Activated CD8-positive, alpha-beta memory T cell treated with anti-CD3 and anti-CD28 coated beads, Interleukin-2, amount 10 ng/mL, durations not matched to agents 7 days and 5 days (primary cell): ENCODE measurements around the gene ZFHX3. TPM values are rescaled to one million over a fixed set of nuclear protein-coding genes. Genes with fewer than 3 reads are reported as not detected.

ENCODE experiments used
- ATAC-seq: fragments of 150-1000 bp; cut with Tn5 transposase; one replicate; pipeline ENCODE4 v1.10.0; 2021; ENCODE audit warnings: moderate library complexity
- CTCF ChIA-PET: fragments of 350-600 bp; sonication (Branson Sonifier 250); formaldehyde crosslinking; loops from one replicate; lab custom pipeline; 2021; ENCODE audit warnings: antibody characterized with exemption; lab: Charles Lee
- DNase-seq: peaks from one replicate; pipeline ENCODE4 v3.0.0-alpha.2; 2020
- H3K27ac Mint-ChIP-seq: one replicate; pipeline ENCODE4 v1.8.0; 2021; ENCODE audit warnings: mild to moderate bottlenecking, mixed read lengths
- H3K27me3 Mint-ChIP-seq: one replicate; pipeline ENCODE4 v1.8.0; 2021; ENCODE audit warnings: mixed read lengths
- H3K36me3 Mint-ChIP-seq: one replicate; pipeline ENCODE4 v1.8.0; 2021; ENCODE audit warnings: mild to moderate bottlenecking, mixed read lengths
- H3K4me1 Mint-ChIP-seq: one replicate; pipeline ENCODE4 v1.8.0; 2021; ENCODE audit warnings: mixed read lengths
- H3K4me3 Mint-ChIP-seq: one replicate; pipeline ENCODE4 v1.8.0; 2021; ENCODE audit warnings: mild to moderate bottlenecking, moderate library complexity, mixed read lengths
- H3K9me3 Mint-ChIP-seq: one replicate; pipeline ENCODE4 v1.8.0; 2022; ENCODE audit warnings: low read depth, mixed read lengths
- total RNA-seq, 2 experiments: library from RNA; stranded (reverse); gene quantifications; one replicate each; pipeline ENCODE4 v1.2.3, GENCODE V29; 2021

The ZFHX3 gene
- total RNA-seq, 2 experiments from 2014 or later = 0.32 to 1.9 TPM

DNA sequence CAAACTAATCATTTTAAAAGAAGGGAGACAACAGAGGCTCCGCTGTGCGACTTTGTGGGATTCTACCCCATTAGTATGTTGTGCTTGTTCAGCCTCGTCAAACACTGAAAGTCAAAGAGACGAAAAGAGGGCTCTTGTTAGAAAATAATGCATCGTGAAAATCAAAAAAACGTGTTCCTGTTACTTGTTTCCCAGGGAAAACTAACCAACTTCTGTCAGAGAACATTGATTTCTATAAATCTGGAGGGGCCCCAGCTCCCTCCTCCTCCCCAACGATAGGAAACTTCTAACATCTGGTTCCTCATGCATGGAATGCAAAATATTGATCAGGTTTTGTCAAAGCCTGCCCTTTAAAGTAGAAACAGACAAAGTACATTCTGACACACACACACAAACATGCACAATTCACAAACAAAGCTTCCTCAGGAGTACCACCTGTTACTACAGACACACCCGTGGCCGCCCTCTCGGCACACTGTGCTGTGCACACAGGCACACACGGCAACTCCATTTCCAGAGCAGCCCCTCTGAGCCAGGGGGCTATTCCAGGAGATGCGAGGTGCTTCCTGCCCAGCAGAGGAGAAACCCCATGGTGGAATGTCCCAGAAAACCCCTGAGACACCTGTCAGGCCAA lies 151.3 kb downstream of the ZFHX3 start:
- Mint-ChIP-seq H3K27me3 (no peaks in the 10 kb centered on the region), H3K4me1 (no peaks in the 10 kb centered on the region), H3K4me3 (no peak overlapping the region), H3K9me3 (peaks cover 2% of the 10 kb centered on the region), H3K27ac (no peak overlapping the region), H3K36me3 (no peaks in the 10 kb centered on the region)
- ATAC-seq (no peak), DNase-seq (no peak)
- CTCF ChIA-PET = no interaction called here

DNA sequence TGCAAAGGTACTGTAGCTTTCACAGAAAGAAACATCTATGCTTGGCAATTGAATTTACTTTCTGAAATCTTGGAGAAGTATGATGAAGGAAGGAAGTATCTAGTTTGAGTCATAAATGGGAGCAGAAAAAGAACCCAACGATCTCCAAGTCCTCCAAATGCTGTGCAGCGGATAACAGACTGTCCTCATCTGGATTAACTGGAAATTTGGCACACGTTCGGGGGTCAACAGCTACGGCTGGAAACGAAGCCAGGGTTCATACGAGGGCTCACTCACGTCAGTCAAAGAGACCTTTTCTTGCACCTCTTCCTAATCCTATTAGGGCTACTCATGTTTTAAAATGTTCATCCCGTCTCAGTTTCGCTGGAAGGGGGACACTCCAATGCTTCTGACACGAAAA lies 152.0 kb downstream of the ZFHX3 start:
- DNase-seq (no peak), ATAC-seq (no peak)
- CTCF ChIA-PET = no interaction called here
- Mint-ChIP-seq H3K4me1 (no peaks in the 10 kb centered on the region), H3K9me3 (peaks cover 3% of the 10 kb centered on the region), H3K27ac (no peak overlapping the region), H3K36me3 (no peaks in the 10 kb centered on the region), H3K27me3 (no peaks in the 10 kb centered on the region), H3K4me3 (no peak overlapping the region)

DNA sequence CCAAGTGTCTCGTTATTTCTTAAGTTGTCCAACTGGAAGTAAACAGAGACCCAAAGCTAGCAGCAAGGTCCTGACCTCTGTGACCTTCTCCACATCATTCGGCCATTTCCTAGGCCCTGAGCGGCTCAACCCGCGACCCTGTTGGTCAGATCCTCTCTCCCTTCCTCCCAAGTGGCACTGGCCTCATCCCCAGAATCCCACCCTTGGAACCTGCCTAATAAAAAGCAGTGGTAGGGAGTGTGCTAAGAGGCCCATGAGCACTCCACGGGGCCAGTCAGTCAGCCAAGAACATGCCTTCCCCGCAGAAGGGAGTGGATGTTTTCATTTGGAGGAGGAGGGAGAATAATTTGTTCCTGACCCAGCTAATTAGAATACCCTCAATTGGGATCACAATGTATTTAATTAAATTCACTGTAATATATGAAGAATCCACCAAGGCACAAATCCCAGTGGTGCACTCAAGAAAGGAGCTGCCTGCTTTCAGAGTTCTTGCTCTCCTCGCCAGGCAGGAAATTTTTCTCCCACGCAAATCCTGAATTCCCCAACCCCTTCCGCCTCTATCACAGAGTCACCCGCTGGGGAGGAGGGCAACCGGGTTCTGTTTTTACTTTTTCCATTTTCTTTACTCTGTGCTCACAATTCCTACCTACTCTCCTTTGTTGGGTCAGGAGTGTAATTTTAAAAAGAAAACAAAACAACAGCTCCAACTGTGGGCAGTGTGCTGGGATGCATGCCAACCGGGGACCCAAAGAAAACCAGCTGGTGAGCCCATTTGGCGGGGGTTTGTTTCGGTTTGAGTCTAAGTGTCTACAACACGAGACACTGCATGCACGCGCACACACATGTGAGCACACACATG lies 153.4 kb downstream of the ZFHX3 start:
- ATAC-seq (no peak), DNase-seq (no peak)
- no peaks in the 10 kb centered on the region for H3K36me3 Mint-ChIP-seq
- no peaks in the 10 kb centered on the region for H3K4me1 Mint-ChIP-seq
- peaks cover 3% of the 10 kb centered on the region for H3K9me3 Mint-ChIP-seq
- no peak overlapping the region for H3K27ac Mint-ChIP-seq
- H3K27me3 Mint-ChIP-seq = no peaks in the 10 kb centered on the region
- H3K4me3 Mint-ChIP-seq = no peak overlapping the region
- CTCF ChIA-PET = no interaction called here

DNA sequence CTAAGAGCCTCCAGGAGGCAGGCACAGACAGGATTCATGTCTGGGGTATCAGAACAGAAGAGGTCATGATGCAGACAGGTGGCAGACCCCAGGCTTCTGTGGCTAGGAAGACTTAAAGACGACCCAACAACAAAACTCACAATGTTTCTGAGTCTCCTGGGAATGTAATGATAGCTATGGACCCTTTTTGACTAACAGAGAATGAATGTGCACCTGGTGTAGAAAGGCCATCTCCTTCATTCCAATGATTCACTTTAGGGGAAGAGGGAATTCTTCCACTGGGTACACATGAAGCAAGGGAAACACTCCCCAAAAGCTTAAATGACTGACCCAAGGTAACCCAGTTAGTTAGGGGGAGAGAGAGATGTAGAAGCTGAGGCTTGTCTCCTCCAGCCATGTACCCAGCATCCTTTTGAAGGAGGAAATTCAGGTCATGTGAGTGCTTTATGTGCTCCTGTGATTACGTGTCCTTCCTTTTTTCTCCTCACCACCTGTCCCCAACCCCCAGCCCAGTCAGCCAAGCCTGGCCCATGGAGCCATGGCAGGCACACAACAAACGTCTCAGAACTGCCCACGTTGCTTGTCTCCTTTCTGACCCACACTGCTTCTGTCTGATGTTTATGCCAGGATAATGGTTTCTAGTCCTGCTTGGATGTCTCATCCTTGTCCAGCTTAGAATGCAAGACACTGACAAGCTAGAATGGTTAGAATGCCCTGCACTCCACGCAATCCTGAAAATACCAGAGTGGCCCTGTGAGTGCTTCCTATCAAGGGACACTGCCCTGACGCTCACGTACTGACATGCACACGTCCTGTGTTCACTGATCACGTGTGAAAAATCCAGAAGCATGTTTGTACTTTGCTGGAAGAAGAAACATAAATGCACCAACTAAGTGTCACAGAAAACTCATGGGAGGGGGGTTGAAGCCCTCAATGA lies 156.4 kb downstream of the ZFHX3 start:
- H3K4me1 Mint-ChIP-seq = no peaks in the 10 kb centered on the region
- no peaks in the 10 kb centered on the region for H3K27me3 Mint-ChIP-seq
- DNase-seq (no peak), ATAC-seq (no peak)
- CTCF ChIA-PET = no interaction called here
- H3K36me3 Mint-ChIP-seq = no peaks in the 10 kb centered on the region
- H3K27ac Mint-ChIP-seq = no peak overlapping the region
- H3K9me3 Mint-ChIP-seq = peaks cover 3% of the 10 kb centered on the region
- H3K4me3 Mint-ChIP-seq = no peak overlapping the region

DNA sequence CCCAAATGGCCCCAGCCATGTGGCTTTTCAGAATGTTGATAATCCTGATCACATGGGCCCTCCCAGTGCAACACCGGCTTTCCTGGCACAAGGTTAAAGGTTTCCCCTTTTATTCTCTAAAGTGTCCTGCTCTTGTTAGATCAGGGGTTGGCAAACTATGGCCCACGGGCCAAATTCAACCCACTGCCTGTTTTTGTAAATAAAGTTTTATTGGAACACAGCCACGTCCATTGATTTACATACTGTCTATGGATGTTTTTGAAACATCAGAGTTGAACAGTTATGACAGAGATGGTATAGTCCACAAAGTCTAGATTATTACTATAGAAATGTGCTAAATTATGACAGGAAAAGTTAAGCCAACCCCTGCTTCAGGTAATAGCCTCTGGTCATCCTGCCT lies 157.3 kb downstream of the ZFHX3 start:
- CTCF ChIA-PET = no interaction called here
- ATAC-seq = no peak
- no peak overlapping the region for H3K4me3 Mint-ChIP-seq
- DNase-seq = no peak
- H3K27me3 Mint-ChIP-seq = no peaks in the 10 kb centered on the region
- no peaks in the 10 kb centered on the region for H3K4me1 Mint-ChIP-seq
- H3K9me3 Mint-ChIP-seq = peaks cover 3% of the 10 kb centered on the region
- no peaks in the 10 kb centered on the region for H3K36me3 Mint-ChIP-seq
- no peak overlapping the region for H3K27ac Mint-ChIP-seq

DNA sequence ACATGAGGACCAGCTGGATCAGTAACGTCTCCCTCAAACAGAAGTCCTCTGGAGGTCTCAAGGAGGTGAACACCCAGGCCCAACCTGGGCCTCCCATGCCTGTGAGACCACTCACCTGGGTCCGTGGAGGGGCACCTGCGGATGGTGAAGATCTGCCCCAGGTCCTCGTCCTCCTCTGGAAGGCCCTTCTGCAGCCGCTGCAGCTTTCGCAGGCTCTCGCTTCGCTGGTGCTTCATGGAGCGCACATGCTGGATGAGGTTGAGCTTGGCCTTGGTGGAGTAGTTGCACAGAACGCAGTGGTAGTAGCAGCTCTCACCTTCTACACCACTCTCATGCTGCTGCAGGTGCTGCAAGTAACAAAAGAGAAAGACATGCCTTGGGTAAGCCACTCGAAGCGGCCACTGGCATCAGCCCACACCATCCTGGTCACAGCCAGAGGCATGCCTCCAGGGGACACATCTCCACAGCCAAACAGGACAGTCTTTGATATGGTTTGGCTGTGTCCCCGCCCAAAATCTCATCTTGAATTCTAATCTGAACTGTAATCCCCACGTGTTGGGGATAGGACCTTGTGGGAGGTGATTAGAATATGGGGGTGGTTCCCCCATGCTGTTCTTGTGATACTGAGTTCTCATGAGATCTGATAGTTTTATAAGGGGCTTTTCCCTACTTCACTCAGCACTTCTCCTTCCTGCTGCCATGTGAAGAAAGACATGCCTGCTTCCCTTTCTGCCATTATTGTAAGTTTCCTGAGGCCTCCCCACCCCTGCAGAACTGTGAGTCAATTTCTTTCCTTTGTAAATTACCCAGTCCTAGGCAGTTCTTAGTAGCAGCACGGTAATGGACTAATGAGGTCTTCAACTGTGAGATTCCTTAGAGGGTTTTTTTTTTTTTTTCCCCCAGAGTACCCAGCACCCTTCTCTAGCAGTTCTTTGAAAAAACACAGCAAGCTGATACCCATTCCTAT lies 158.0 kb downstream of the ZFHX3 start:
- CTCF ChIA-PET = no interaction called here
- Mint-ChIP-seq H3K4me3 (no peak overlapping the region), H3K36me3 (no peaks in the 10 kb centered on the region), H3K27me3 (no peaks in the 10 kb centered on the region), H3K27ac (no peak overlapping the region), H3K4me1 (no peaks in the 10 kb centered on the region), H3K9me3 (peaks cover 3% of the 10 kb centered on the region)
- ATAC-seq = no peak
- DNase-seq = no peak

DNA sequence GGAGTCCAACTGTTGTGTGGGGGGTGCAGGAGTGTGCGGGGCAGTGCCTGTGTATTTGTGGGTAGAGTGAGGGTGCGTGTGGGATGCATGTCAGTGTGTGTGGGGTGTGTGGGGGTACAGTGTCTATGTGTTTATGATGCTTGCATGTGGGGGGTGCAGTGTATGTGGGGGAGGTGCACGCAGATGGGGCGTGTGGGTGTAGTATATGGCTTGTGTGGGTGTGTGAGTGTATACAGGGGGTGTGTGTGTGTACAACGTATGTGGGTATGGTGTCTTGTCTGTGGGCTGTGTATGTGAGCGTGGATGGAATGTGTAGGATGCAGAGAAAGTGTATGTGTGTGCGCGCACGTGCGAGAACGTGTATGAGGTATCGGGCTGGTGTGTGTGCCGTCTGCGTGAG lies 160.4 kb downstream of the ZFHX3 start:
- CTCF ChIA-PET = no interaction called here
- no peak for ATAC-seq
- no peak overlapping the region for H3K27ac Mint-ChIP-seq

DNA sequence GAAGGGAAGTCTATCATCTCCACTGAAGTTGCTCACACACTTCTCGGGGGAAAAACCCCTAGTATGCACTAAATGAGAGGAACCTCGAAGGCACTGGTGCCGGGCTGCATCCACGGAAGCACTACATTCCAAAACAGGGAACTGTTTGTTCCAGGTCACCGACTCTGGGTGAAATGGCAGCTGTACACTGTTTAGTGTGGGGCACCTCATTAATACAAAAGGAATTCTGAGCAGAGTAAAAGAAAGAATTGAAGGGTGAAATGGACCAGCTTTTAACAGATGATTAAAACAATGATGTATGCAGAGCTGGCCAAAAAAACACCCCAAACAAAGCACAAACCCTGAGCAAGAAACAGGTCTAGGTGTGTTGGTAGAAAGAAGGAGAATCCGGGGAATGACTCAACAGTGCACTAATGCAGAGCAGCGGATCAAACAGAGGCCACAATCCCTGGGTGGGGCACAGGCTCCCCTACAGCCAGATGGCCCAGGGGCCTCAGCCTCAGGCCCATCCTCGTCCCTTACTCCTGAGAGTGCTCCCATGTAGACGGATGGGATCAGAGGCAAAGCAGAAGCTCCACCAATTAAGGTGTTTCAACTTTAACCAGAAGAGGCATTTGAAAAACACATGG lies 161.5 kb downstream of the ZFHX3 start:
- Mint-ChIP-seq H3K4me3 (no peak overlapping the region), H3K9me3 (no peaks in the 10 kb centered on the region), H3K36me3 (no peaks in the 10 kb centered on the region), H3K27ac (no peak overlapping the region), H3K27me3 (no peaks in the 10 kb centered on the region), H3K4me1 (no peaks in the 10 kb centered on the region)
- CTCF ChIA-PET = no interaction called here
- ATAC-seq = no peak
- DNase-seq = no peak

More for the DNA sequence above, 160.4 kb downstream of the ZFHX3 start:
- Mint-ChIP-seq H3K36me3 (no peaks in the 10 kb centered on the region), H3K4me3 (no peak overlapping the region), H3K9me3 (peaks cover 3% of the 10 kb centered on the region), H3K4me1 (no peaks in the 10 kb centered on the region), H3K27me3 (no peaks in the 10 kb centered on the region)
- DNase-seq = no peak

DNA sequence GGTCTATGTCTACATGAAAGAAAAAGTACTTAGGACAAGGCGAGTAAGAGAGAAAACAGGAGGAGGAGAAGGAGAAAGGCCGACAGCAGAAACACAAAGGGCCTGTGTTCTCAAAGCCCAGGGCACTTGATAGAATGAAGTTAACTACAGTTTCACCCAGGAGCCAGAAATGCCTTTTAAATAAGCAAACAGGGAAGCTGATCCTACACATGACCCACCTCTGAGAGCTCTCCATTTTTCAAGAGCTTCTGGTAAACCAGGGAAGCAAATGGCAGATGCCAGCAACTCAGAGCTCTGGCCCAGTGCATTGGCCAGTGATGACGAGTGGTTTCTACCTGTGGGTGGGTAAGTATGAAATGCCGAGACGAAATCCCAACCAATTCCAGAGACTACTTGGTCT lies 163.4 kb downstream of the ZFHX3 start:
- no peak for DNase-seq
- no peaks in the 10 kb centered on the region for H3K4me1 Mint-ChIP-seq
- CTCF ChIA-PET = no interaction called here
- no peak overlapping the region for H3K27ac Mint-ChIP-seq
- ATAC-seq = no peak
- no peaks in the 10 kb centered on the region for H3K36me3 Mint-ChIP-seq
- H3K9me3 Mint-ChIP-seq = no peaks in the 10 kb centered on the region
- H3K27me3 Mint-ChIP-seq = no peaks in the 10 kb centered on the region
- no peak overlapping the region for H3K4me3 Mint-ChIP-seq

DNA sequence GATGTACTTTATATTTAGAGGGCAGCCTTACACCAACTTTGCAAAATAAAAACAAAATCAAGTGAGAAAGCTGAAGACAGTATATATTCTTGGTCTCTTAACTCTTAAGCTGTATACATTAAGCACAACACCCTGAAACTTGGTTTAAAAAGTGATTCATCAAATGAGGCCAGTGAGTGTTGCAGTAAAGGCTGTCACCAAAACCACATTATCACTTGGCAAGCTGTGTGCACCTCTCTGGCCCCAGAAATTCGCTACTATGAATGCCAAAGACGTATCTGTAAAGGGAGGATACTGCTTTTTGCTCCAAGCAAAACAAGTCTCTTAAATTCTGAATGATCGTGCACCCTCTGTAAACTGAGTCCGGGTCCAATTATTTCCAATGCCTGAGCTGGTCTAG lies 163.9 kb downstream of the ZFHX3 start:
- H3K27me3 Mint-ChIP-seq = no peaks in the 10 kb centered on the region
- DNase-seq (no peak), ATAC-seq (no peak)
- no peaks in the 10 kb centered on the region for H3K9me3 Mint-ChIP-seq
- H3K4me1 Mint-ChIP-seq = no peaks in the 10 kb centered on the region
- H3K27ac Mint-ChIP-seq = no peak overlapping the region
- H3K4me3 Mint-ChIP-seq = no peak overlapping the region
- CTCF ChIA-PET = no interaction called here
- H3K36me3 Mint-ChIP-seq = no peaks in the 10 kb centered on the region

DNA sequence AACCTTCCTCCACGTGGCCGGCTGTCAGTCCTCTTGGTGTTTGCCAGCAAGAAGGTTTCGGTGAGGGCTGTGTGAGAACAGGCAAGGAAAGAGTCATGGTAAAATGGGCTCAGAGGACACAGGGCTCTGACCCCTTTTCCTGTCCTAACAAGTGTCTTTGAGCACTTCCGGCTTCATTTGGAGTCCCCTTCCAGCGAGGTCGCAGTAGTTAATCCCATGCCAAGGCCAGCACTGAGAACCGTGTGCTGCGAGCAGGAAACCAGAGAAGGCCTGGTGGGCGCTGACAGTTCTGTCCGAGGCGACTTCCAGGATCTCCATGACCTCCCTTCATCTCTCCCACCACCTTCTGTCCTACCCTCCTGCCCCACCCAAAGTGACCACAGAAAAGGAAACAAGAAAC lies 168.1 kb downstream of the ZFHX3 start:
- Mint-ChIP-seq H3K9me3 (no peaks in the 10 kb centered on the region), H3K4me1 (peaks cover 14% of the 10 kb centered on the region), H3K27ac (no peak overlapping the region), H3K27me3 (peaks cover 4% of the 10 kb centered on the region), H3K4me3 (no peak overlapping the region), H3K36me3 (no peaks in the 10 kb centered on the region)
- ATAC-seq (no peak), DNase-seq (no peak)
- CTCF ChIA-PET = no interaction called here
